ENCODE data around the gene MTHFSD.
A peak's percentile ranks its signal among the peaks of the same experiment; 100 is the strongest.

The MTHFSD gene

DNA sequence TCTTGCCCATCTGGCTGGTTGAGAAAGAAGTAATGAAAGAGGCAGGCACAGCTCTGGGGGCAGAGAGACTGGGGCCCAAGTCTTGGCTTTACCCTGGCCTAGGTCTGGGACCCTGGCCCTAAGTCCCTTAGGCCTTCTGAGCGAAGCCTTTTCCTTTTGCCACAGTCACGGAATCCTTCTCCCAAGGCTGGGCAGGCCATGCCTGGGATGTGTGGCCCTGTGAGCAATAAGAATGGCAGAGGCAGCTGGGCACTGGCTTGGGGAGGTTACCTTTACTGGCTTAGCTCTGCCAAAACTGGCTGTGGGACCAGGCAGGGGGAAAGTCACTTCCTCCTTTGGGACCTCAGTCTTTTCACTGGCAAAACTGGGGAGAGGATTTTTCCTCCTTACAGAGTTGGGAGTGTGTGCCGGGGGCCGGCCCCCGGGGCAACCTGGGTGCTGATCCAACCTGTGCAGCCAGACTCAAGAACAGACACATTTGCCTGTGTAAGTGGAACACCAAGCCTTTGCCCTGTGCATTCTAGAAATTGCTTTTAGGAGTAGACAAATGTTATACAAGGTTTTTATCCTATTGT is 31.8 kb downstream of the MTHFSD start:
- H3K27me3 Mint-ChIP-seq (ENCODE audit: low read depth): peaks cover 17% of the 10 kb centered on the region
- H3K27ac Mint-ChIP-seq: no peak overlapping the region
- H3K4me1 Mint-ChIP-seq (ENCODE audit: low read depth): peaks cover 5% of the 10 kb centered on the region
- H3K36me3 Mint-ChIP-seq (ENCODE audit: low read depth): no peaks in the 10 kb centered on the region
- H3K4me3 Mint-ChIP-seq: no peak overlapping the region
- no peaks in the 10 kb centered on the region for H3K9me3 Mint-ChIP-seq

GRCh38 chr16:86522634-86523033 is 32.4 kb downstream of the MTHFSD start:
- no peak overlapping the region for H3K4me3 Mint-ChIP-seq
- no peaks in the 10 kb centered on the region for H3K36me3 Mint-ChIP-seq (ENCODE audit: low read depth)

DNA sequence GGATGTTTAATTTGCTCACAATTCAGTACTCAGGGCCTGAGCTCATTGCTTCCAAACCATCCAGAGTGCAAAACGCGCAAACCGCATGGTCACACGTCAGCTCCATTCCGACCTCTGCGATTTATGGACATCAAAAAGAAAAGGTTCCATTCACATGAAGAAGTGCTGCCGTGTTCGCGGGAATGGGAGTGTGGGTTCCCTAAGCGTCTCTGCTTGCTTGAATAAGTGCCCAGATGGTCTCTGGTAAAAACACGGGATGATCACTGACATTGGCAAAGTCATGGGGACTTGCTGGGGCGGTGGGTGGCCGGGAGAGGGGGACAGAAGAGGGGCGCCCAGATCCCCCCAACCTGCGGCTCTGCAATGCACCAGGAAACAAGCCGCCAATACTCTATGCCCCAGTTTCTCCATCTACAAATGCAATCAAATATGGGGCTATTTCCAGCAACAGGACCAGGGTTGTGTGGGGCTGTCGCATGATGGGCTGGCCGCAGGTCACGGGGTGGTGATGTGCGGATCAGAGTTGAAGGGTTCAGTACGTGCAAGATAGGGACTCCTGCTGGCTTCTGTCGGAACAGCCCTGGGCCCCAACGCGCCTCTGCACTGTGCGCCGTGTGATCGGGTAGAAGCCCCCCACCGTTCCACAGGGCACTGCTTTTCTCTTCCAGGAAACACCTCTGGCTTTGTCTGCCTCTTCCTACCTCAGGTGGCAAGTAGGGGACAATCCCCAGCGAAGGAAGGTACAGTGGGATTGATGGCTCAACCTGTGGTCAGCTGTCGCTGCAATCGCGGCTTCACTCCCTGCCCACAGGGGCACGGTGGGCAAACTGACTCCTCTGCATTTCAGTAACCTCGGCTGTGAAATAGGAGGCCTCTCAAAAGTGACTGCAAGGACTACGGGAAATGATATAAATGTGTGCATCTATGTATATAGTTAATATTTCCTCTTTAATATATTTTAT is 33.5 kb downstream of the MTHFSD start:
- H3K9me3 Mint-ChIP-seq: no peaks in the 10 kb centered on the region
- peaks cover 35% of the 10 kb centered on the region for H3K27me3 Mint-ChIP-seq (ENCODE audit: low read depth)
- no peaks in the 10 kb centered on the region for H3K36me3 Mint-ChIP-seq (ENCODE audit: low read depth)
- H3K4me1 Mint-ChIP-seq (ENCODE audit: low read depth): peaks cover 5% of the 10 kb centered on the region
- H3K4me3 Mint-ChIP-seq: no peak overlapping the region
- no peak overlapping the region for H3K27ac Mint-ChIP-seq

More at GRCh38 chr16:86522634-86523033, 32.4 kb downstream of the MTHFSD start:
- Mint-ChIP-seq H3K27me3 (ENCODE audit: low read depth) (peaks cover 24% of the 10 kb centered on the region), H3K4me1 (ENCODE audit: low read depth) (peaks cover 5% of the 10 kb centered on the region), H3K27ac (no peak overlapping the region), H3K9me3 (no peaks in the 10 kb centered on the region)

DNA sequence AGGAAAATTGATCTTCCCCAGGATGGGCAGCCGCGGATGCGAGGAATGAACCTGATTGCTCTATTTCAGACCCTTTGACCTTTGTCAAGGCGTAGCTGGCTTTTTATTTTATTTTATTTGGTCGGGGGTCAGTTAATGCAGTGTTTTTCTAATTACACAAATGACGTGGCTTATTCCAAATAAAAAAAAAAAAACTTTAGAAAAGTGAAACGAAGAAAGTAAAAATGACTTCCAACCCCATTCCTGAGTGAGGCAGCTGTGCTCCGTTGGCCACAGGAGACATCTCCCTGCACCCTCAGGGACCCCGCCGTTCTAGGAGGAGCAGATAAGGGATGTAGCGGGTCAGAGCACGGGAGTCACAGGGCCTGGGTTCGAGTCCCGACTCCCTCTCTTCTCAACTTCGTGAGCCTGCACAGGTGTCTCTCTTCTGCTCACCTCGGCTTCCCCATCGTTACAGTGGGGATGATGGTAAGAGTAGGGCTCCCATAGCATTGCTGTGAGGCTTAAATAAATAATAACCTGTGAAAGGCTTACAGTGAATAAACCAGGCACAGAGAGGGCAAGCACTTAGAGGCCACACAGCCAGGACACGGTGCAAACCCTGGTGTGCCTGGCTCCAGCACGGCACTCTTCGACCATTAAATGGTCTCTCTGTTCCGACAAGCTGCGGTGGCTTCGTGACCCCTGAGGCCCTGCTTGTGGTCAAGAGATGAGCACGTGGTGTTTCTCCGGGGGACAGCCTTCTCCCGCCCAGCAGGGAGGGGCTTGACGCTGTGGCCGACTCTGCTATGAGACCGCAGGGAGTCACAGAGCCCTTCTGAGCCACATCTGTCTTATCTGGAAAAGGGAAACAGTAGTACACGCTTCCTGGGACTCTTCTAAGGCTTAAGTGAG is 34.5 kb downstream of the MTHFSD start:
- Mint-ChIP-seq H3K27me3 (ENCODE audit: low read depth) (peaks cover 44% of the 10 kb centered on the region), H3K4me3 (no peak overlapping the region), H3K27ac (no peak overlapping the region), H3K36me3 (ENCODE audit: low read depth) (no peaks in the 10 kb centered on the region), H3K9me3 (no peaks in the 10 kb centered on the region), H3K4me1 (ENCODE audit: low read depth) (peaks cover 5% of the 10 kb centered on the region)

- Mint-ChIP-seq H3K27me3 (ENCODE audit: low read depth) (peaks cover 49% of the 10 kb centered on the region), H3K4me3 (peak overlapping the region; percentile 59), H3K9me3 (no peaks in the 10 kb centered on the region), H3K36me3 (ENCODE audit: low read depth) (peaks cover under 1% of the 10 kb centered on the region), H3K4me1 (ENCODE audit: low read depth) (peaks cover 5% of the 10 kb centered on the region), H3K27ac (peak overlapping the region; percentile 59)
Measured at GRCh38 chr16:86519649-86520316, 35.3 kb downstream of the MTHFSD start.

GRCh38 chr16:86519007-86519648 is 35.9 kb downstream of the MTHFSD start:
- Mint-ChIP-seq H3K36me3 (ENCODE audit: low read depth) (peaks cover 1% of the 10 kb centered on the region), H3K9me3 (no peaks in the 10 kb centered on the region), H3K4me3 (peak overlapping the region; percentile 31), H3K27ac (no peak overlapping the region), H3K27me3 (ENCODE audit: low read depth) (peaks cover 55% of the 10 kb centered on the region), H3K4me1 (ENCODE audit: low read depth) (peaks cover 5% of the 10 kb centered on the region)

DNA sequence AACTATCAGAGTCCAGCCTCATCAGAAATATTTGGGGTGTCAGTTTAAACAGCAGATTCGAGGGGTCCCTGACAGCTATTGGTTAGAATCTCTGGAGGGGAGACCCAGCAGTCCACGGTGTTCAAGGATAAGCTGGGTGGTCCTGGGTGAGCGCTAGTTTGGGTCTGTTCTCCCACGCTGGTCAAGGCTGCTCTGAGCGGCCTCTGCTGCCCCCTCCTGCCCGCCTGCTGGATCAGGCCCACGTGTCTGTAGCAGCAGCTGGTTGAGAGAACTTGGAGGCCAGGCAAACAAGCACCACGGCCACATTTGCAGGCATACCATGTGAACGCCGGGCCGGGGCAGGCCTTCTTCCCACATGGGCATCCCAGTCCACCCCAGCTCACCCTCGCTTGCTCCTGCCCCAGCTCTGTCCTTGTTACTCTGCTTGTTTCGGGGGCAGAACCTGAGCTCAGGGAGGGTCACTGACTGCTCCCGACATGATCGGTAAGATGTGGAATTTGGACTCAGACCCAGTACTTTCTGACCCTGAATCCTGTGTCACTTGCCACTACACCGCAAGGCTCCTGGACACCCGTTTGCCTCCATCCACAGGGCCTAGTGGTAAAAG is 37.3 kb downstream of the MTHFSD start:
- peaks cover 69% of the 10 kb centered on the region for H3K27me3 Mint-ChIP-seq (ENCODE audit: low read depth)
- H3K27ac Mint-ChIP-seq: no peak overlapping the region
- H3K36me3 Mint-ChIP-seq (ENCODE audit: low read depth): peaks cover 3% of the 10 kb centered on the region
- no peak overlapping the region for H3K4me3 Mint-ChIP-seq
- H3K9me3 Mint-ChIP-seq: no peaks in the 10 kb centered on the region
- peaks cover 7% of the 10 kb centered on the region for H3K4me1 Mint-ChIP-seq (ENCODE audit: low read depth)

DNA sequence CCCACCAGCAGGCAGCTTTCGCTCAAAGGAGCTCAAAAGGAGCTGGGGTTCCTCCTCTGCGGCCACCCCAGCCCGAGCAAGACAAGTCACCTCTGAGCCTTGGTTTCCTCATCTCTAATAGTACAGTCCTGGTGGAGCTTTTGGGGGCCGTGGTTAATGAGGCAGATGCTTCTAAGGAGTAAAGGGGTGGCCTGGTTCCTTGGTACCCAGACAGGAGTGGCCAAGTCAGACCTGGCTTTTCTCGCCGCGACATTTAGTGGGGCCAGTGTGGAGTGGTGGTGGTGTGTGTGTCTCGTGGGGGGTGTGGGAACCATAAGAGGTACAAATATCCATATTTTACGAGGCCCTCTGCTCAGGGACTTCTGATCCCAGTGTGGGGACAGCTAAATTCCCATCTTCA is 38.0 kb downstream of the MTHFSD start:
- no peak overlapping the region for H3K4me3 Mint-ChIP-seq
- H3K27me3 Mint-ChIP-seq (ENCODE audit: low read depth): peaks cover 70% of the 10 kb centered on the region
- peaks cover 3% of the 10 kb centered on the region for H3K36me3 Mint-ChIP-seq (ENCODE audit: low read depth)
- H3K4me1 Mint-ChIP-seq (ENCODE audit: low read depth): peaks cover 7% of the 10 kb centered on the region
- H3K9me3 Mint-ChIP-seq: no peaks in the 10 kb centered on the region
- H3K27ac Mint-ChIP-seq: peak overlapping the region; percentile 31

DNA sequence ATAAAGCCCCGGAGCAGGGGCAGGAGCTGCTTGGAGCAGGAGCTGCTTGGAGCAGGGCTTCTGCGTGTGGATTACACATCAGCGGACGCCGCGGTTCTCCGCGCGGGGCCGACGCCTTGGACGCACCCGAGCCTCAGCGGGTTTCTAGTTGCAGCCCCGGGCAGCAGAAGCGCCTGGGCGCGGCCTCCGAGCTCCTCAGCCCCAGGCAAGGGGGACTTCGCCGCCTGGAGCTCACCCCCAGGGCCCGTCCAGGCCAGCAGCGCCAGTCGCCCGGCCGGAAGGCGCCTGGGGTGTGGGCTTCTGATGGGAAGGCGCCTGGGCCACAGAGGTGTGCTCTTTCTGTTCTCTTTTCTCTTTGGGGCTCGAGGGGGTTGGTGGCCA is 38.4 kb downstream of the MTHFSD start:
- Mint-ChIP-seq H3K4me1 (ENCODE audit: low read depth) (peaks cover 7% of the 10 kb centered on the region), H3K27ac (no peak overlapping the region), H3K27me3 (ENCODE audit: low read depth) (peaks cover 73% of the 10 kb centered on the region), H3K36me3 (ENCODE audit: low read depth) (peaks cover 3% of the 10 kb centered on the region), H3K4me3 (no peak overlapping the region), H3K9me3 (no peaks in the 10 kb centered on the region)

DNA sequence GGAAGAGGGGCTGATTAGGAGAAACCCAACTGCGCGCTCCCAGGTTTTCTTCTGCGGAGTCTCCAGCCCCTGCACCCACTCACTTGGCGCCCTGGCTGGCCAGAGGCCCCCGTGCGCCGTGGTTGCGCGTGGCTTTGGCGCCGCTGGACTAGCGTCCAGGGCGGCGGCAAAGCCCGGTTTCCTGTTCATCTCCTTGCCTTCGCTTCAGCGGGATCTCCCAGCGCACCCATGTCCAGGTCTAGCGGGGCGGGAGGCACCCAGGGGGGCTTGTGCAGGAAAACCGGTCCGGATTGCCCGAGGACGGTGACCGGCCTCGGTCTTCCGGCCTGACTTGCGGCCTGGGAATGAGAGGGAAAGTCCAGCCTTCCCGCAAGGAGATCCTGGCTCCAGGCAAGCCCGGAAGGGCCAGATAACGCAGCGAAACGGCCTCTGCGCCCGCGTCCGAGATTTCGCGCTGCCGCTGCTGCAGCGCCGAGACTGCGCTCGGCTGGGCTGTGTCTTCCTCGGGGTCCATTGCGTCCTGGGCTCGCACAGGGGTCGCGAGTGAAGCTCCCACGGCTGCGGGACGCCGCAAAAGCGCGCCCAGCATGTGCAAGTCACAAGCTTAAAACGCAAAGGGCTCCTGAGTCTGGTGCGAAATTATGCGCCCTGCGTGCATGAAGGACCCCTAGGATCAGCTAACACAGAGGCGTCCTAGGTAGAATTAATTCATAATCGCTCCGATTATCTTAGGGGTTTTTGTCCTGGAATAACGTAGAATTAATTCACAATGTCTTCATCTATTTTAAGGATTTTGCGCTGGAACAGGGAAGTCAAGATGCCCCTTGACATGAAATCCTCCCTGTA is 39.0 kb downstream of the MTHFSD start:
- Mint-ChIP-seq H3K36me3 (ENCODE audit: low read depth) (peaks cover 3% of the 10 kb centered on the region), H3K4me1 (ENCODE audit: low read depth) (peaks cover 7% of the 10 kb centered on the region), H3K27me3 (ENCODE audit: low read depth) (peaks cover 72% of the 10 kb centered on the region), H3K4me3 (no peak overlapping the region), H3K27ac (no peak overlapping the region), H3K9me3 (no peaks in the 10 kb centered on the region)

GRCh38 chr16:86515413-86515776 is 39.6 kb downstream of the MTHFSD start:
- no peaks in the 10 kb centered on the region for H3K9me3 Mint-ChIP-seq
- H3K4me1 Mint-ChIP-seq (ENCODE audit: low read depth): peaks cover 9% of the 10 kb centered on the region
- peaks cover 3% of the 10 kb centered on the region for H3K36me3 Mint-ChIP-seq (ENCODE audit: low read depth)
- H3K4me3 Mint-ChIP-seq: no peak overlapping the region
- H3K27ac Mint-ChIP-seq: no peak overlapping the region
- H3K27me3 Mint-ChIP-seq (ENCODE audit: low read depth): peaks cover 74% of the 10 kb centered on the region

DNA sequence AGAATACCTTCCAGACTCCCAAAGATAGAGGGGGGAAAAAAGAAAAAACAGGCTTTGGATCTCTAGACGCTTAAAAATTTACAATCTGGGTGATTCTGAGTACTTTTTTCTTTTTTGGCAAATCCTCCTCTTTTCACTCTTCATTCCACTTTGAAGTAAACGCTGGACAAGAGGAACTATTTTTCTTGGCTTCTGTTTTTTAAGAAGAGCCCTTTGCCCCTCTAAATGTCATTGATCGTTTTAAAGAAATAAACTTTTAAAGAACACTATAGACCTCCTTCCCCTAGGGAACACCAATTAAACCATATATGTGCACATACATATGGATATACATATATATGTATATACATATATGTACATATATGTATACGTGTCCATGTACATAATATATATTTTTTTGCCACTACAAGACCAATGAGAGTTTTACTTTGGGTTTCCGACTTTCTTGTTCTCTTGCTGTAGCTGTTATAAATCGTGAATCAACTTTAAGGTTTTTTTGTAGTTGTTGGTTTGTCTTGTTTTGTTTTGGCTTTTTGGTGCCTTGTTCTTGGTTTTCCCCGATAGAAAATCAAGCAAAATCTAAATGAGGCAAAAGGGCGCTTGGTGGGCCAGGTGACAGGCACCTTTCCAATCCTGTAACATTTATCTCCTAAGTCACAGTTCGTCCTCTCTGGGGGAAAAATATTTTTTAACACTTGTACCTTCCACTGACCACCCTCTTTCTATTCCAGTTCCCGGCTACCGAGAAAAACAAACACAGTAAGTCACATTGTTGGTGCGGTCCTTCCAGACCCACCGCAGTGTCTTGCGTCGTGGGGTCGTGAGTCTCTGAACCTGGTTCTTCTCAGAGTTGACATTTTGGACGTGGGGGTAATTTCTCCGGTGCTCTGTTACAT is 40.3 kb downstream of the MTHFSD start:
- H3K4me3 Mint-ChIP-seq: no peak overlapping the region
- H3K4me1 Mint-ChIP-seq (ENCODE audit: low read depth): peaks cover 4% of the 10 kb centered on the region
- no peaks in the 10 kb centered on the region for H3K9me3 Mint-ChIP-seq
- peak overlapping the region; percentile 61 for H3K27ac Mint-ChIP-seq
- peaks cover 3% of the 10 kb centered on the region for H3K36me3 Mint-ChIP-seq (ENCODE audit: low read depth)
- H3K27me3 Mint-ChIP-seq (ENCODE audit: low read depth): peaks cover 74% of the 10 kb centered on the region
